Panc1 (cell line): ENCODE data around the gene FANCC. TPM values are rescaled to one million over a fixed set of nuclear protein-coding genes. Genes with fewer than 3 reads are reported as not detected.

Source experiments
- ATAC-seq: fragments of 200-7000 bp; cut with Tn5 transposase; 2 replicates; pipeline ENCODE4 v1.9.1; 2020; ENCODE audit warnings: mild to moderate bottlenecking, moderate library complexity
- BruUV-seq: library from RNA; stranded (reverse); fragments of 400-500 nt; replicated peaks from 2 replicates; lab custom pipeline; 2021; lab: Mats Ljungman, UMichigan
- CTCF ChIA-PET: fragments of 300-600 bp; sonication (Branson Sonifier 250); formaldehyde crosslinking; loops from one replicate; lab custom pipeline; 2022; ENCODE audit warnings: antibody characterized with exemption; lab: Charles Lee
- POLR2A ChIA-PET: fragments of 300-600 bp; sonication (Branson Sonifier 250); formaldehyde crosslinking; loops from one replicate; lab custom pipeline; 2022; ENCODE audit warnings: antibody characterized with exemption; lab: Charles Lee
- DNase-seq: peaks from one replicate; pipeline ENCODE4 v3.0.0-alpha.2; 2010; ENCODE audit warnings: low read depth, low spot score
- H3K27ac ChIP-seq: 2 replicates; pipeline ENCODE4 v1.5.1; 2011; ENCODE audit warnings: mild to moderate bottlenecking, low read length, inconsistent platforms
- H3K27me3 ChIP-seq: fragments of 200-500 bp; sonication (Bioruptor generic); 2 replicates; pipeline ENCODE4 v1.6.0; 2014; ENCODE audit warnings: low read length, inconsistent platforms; ENCODE audit not compliant: control insufficient read depth, insufficient read depth
- H3K36me3 ChIP-seq: fragments of 200-500 bp; sonication (Bioruptor generic); 2 replicates; pipeline ENCODE4 v1.5.1; 2014; ENCODE audit warnings: inconsistent platforms, mild to moderate bottlenecking, low read length, moderate library complexity; ENCODE audit not compliant: control insufficient read depth, insufficient read depth
- H3K4me1 ChIP-seq: 2 replicates; pipeline ENCODE4 v1.5.1; 2011; ENCODE audit warnings: inconsistent platforms, mild to moderate bottlenecking, low read length, moderate library complexity; ENCODE audit not compliant: control insufficient read depth, insufficient read depth
- H3K4me3 ChIP-seq, 2 experiments: 2 replicates each; pipeline ENCODE4 v1.5.1; 2011 to 2012; ENCODE audit warnings: low read depth in 2 of 2, low read length in 2 of 2, mild to moderate bottlenecking in 2 of 2, inconsistent platforms in 1 of 2, moderate library complexity in 1 of 2
- H3K9me3 ChIP-seq: fragments of 200-500 bp; sonication (Bioruptor generic); 2 replicates; pipeline ENCODE4 v1.5.1; 2014; ENCODE audit warnings: low read depth, mild to moderate bottlenecking, inconsistent platforms, low read length, moderate library complexity; ENCODE audit not compliant: control insufficient read depth, insufficient read depth
- CTCF ChIP-seq: fragments of 450-650 bp; IDR thresholded peaks from 2 replicates; pipeline ENCODE4 v1.5.1; 2017; ENCODE audit warnings: mild to moderate bottlenecking
- POLR2AphosphoS5 ChIP-seq: IDR thresholded peaks from 2 replicates; pipeline ENCODE4 v1.6.1; 2012; ENCODE audit warnings: mild to moderate bottlenecking, low read depth, low read length, moderate library complexity
- REST ChIP-seq, 2 experiments: IDR thresholded peaks; 2 replicates each; pipeline ENCODE4 v1.6.1; 2011 to 2012; ENCODE audit warnings: low read depth in 2 of 2, control low read depth in 1 of 2, low read length in 1 of 2, mild to moderate bottlenecking in 1 of 2, moderate library complexity in 1 of 2; ENCODE audit not compliant: insufficient read depth in 1 of 2
- SIN3A ChIP-seq: IDR thresholded peaks from 2 replicates; pipeline ENCODE4 v1.6.1; 2012; ENCODE audit warnings: low read depth, mild to moderate bottlenecking, low read length, moderate library complexity, borderline replicate concordance; ENCODE audit not compliant: insufficient read depth
- TCF7L2 ChIP-seq: IDR thresholded peaks from 2 replicates; pipeline ENCODE4 v1.6.1; 2011; ENCODE audit warnings: mild to moderate bottlenecking, low read depth, low read length, inconsistent platforms
- in situ Hi-C: cut with HindIII; loops from 2 replicates; pipeline ENCODE4 v1.10.0; 2016; ENCODE audit warnings: low sequenced_read_pairs, low pct_unique_long_range_greater_than_20kb
- intact Hi-C: fragments of 100-400 bp; cut with micrococcal nuclease; formaldehyde crosslinking; loops from one replicate; pipeline ENCODE4 v1.10.0; 2022; ENCODE audit not compliant: unreplicated experiment
- total RNA-seq: library from RNA; stranded (reverse); gene quantifications from one replicate; pipeline ENCODE4 v1.2.1, GENCODE V29; 2021; ENCODE audit not compliant: unreplicated experiment

Gene FANCC
- total RNA-seq, 1 experiment from 2014 or later, result 17.8 TPM

- no peaks in the 10 kb centered on the region; the same call in 1 of the 2 replicates for H3K36me3 ChIP-seq
- no peaks in the 10 kb centered on the region for H3K27me3 ChIP-seq
- TF ChIP-seq POLR2AphosphoS5, result no peak
- TF ChIP-seq TCF7L2, result no peak
- TF ChIP-seq REST (IDR thresholded peaks at IDR 0.05; ENCODE audit: insufficient read depth in 1 of 2, low read depth in 2 of 2, low read length in 1 of 2), result no peak
- TF ChIP-seq CTCF, result no peak
- TF ChIP-seq SIN3A, result no peak
- no peaks in the 10 kb centered on the region for H3K9me3 ChIP-seq
- ChIA-PET CTCF (no interaction called here), POLR2A (no interaction called here)
- no peak overlapping the region for H3K27ac ChIP-seq
- no peak overlapping the region for H3K4me3 ChIP-seq
- no peak for DNase-seq
- in situ Hi-C loops, result no loop called here
- no TSS peak for BruUV-seq
- intact Hi-C loops, result no loop called here
- peaks cover 31% of the 10 kb centered on the region for H3K4me1 ChIP-seq
- ATAC-seq, result no peak
Measured at GRCh38 chr9:95086564-95086955, 230.9 kb downstream of the FANCC start.

- POLR2A ChIA-PET, result no interaction called here
- H3K36me3 ChIP-seq, result no peaks in the 10 kb centered on the region; the same call in 1 of the 2 replicates
- H3K4me1 ChIP-seq, result peaks cover 26% of the 10 kb centered on the region
- in situ Hi-C loops, result no loop called here
- no peak overlapping the region for H3K4me3 ChIP-seq
- no peaks in the 10 kb centered on the region for H3K9me3 ChIP-seq
- no peak overlapping the region for H3K27ac ChIP-seq
- intact Hi-C loops, result no loop called here
- no peaks in the 10 kb centered on the region for H3K27me3 ChIP-seq
- BruUV-seq, result no TSS peak
- CTCF ChIA-PET, result no interaction called here
- ATAC-seq, result no peak
- DNase-seq, result no peak
- TF ChIP-seq POLR2AphosphoS5 (no peak), SIN3A (no peak), CTCF (no peak), REST (IDR thresholded peaks at IDR 0.05; ENCODE audit: insufficient read depth in 1 of 2, low read depth in 2 of 2, low read length in 1 of 2) (no peak), TCF7L2 (no peak)
Measured at GRCh38 chr9:95085861-95086563, 231.5 kb downstream of the FANCC start.
